K562 (cell line): ENCODE measurements around the gene NOD1. TPM values are rescaled to one million over a fixed set of nuclear protein-coding genes. Genes with fewer than 3 reads are reported as not detected.

Experiments used
- CBFB ChIP-seq: sonication (generic); formaldehyde crosslinking; IDR thresholded peaks from 2 replicates; pipeline ENCODE4 v1.4.0; 2020; ENCODE audit warnings: mild to moderate bottlenecking, missing genetic modification reagents
- CBX8 ChIP-seq: fragments of 200-600 bp; sonication (generic); IDR thresholded peaks from 2 replicates; pipeline ENCODE4 v1.6.1; 2012; ENCODE audit warnings: borderline replicate concordance, mixed run types, low read depth, mild to moderate bottlenecking, moderate library complexity, mixed read lengths, low read length, control low read depth, inconsistent platforms; ENCODE audit not compliant: poor library complexity, severe bottlenecking; ENCODE audit errors: extremely low read depth
- CCAR2 ChIP-seq: fragments of 200-400 bp; formaldehyde crosslinking; IDR thresholded peaks from 2 replicates; pipeline ENCODE4 v1.6.1; 2017; ENCODE audit warnings: mild to moderate bottlenecking, low read depth, low read length
- DNMT1 ChIP-seq: fragments of 450-650 bp; IDR thresholded peaks from 2 replicates; pipeline ENCODE4 v1.6.1; 2016; ENCODE audit warnings: antibody characterized with exemption, mild to moderate bottlenecking
- HNRNPUL1 ChIP-seq: fragments of 200-400 bp; formaldehyde crosslinking; IDR thresholded peaks from 2 replicates; pipeline ENCODE4 v1.6.1; 2017; ENCODE audit warnings: low read length
- JUND ChIP-seq, 2 experiments: IDR thresholded peaks; 2 replicates in 1 of 2; 3 replicates in 1 of 2; pipeline ENCODE4 v1.6.1; 2011; ENCODE audit warnings: borderline replicate concordance in 2 of 2, low read depth in 2 of 2, low read length in 2 of 2, improper control_type of control experiment in 1 of 2, missing biosample characterization in 1 of 2, missing genetic modification characterization in 1 of 2, missing genetic modification reagents in 1 of 2
- SMAD4 ChIP-seq: fragments of 250-450 bp; sonication (Bioruptor Pico); conservative IDR thresholded peaks from 2 replicates; pipeline ENCODE4 v1.8.0; 2021; ENCODE audit warnings: inconsistent platforms, mild to moderate bottlenecking, moderate library complexity
- SMC3 ChIP-seq: conservative IDR thresholded peaks from 2 replicates; pipeline ENCODE4 v1.6.1; 2011; ENCODE audit warnings: low read depth, low read length, improper control_type of control experiment; ENCODE audit not compliant: insufficient read depth
- SP2 ChIP-seq: IDR thresholded peaks from 2 replicates; pipeline ENCODE4 v1.6.1; 2011; ENCODE audit warnings: mild to moderate bottlenecking, low read depth, low read length, moderate library complexity; ENCODE audit not compliant: poor library complexity, severe bottlenecking; ENCODE audit errors: extremely low read depth
- UBTF ChIP-seq, 2 experiments: IDR thresholded peaks; 2 replicates each; pipeline ENCODE4 v1.6.1; 2012; ENCODE audit warnings: improper control_type of control experiment in 2 of 2, low read depth in 2 of 2, low read length in 2 of 2, borderline replicate concordance in 1 of 2
- USF1 ChIP-seq: sonication (generic); formaldehyde crosslinking; IDR thresholded peaks from 2 replicates; pipeline ENCODE4 v1.9.0; 2022; ENCODE audit warnings: mild to moderate bottlenecking, missing genetic modification reagents
- polyA plus RNA-seq, 8 experiments: library from polyadenylated mRNA; depleted of rRNA in 4 of 8; stranded (reverse) in 5 of 8; unstranded in 3 of 8; fragments of >200 nt; fragmentation: Nextera tagmentation in 2 of 8; fragmentation: Illumina TruSeq in 1 of 8; extraction: Ambion mirVana in 2 of 8; extraction: Trizol in 1 of 8; gene quantifications; 2 replicates each; pipeline versions ENCODE4 v1.2.1 to v1.2.3, GENCODE V29; 2011 to 2014; ENCODE audit warnings: inconsistent platforms in 1 of 8, missing spikeins in 1 of 8
- total RNA-seq, 7 experiments: library from RNA; depleted of rRNA in 6 of 7; stranded (reverse); fragments of >200 nt in 6 of 7; fragmentation: Illumina TruSeq in 2 of 7; extraction: Trizol in 2 of 7; gene quantifications; 2 replicates each; pipeline versions ENCODE4 v1.2.1 to v1.2.3, GENCODE V29; 2011 to 2021; ENCODE audit warnings: low replicate concordance in 1 of 7
- TF ChIP-seq, protein P1 (sequence below), 2 experiments: IDR thresholded peaks in 1 of 2; conservative IDR thresholded peaks in 1 of 2; 2 replicates each; pipeline ENCODE4 v1.6.1; 2016; ENCODE audit warnings: low read depth in 2 of 2, mild to moderate bottlenecking in 1 of 2, missing compliant biosample characterization in 1 of 2, missing genetic modification characterization in 1 of 2, moderate library complexity in 1 of 2
- TF ChIP-seq, protein P2 (sequence below), 2 experiments: fragments of 200-800 bp in 1 of 2; sonication (Bioruptor generic) in 1 of 2; sonication (generic) in 1 of 2; formaldehyde crosslinking in 1 of 2; IDR thresholded peaks in 1 of 2; conservative IDR thresholded peaks in 1 of 2; 2 replicates each; pipeline versions ENCODE4 v1.5.0 to v1.6.1; 2016 to 2020; ENCODE audit warnings: missing compliant biosample characterization in 1 of 2, missing genetic modification characterization in 1 of 2, missing genetic modification reagents in 1 of 2

Gene NOD1
- total and polyA plus RNA-seq, 9 of the 15 experiments (the other 6 are each of a cell fraction or from before 2014, with no cell fraction given): 0.34 to 7.1 (median 4.7) TPM

DNA sequence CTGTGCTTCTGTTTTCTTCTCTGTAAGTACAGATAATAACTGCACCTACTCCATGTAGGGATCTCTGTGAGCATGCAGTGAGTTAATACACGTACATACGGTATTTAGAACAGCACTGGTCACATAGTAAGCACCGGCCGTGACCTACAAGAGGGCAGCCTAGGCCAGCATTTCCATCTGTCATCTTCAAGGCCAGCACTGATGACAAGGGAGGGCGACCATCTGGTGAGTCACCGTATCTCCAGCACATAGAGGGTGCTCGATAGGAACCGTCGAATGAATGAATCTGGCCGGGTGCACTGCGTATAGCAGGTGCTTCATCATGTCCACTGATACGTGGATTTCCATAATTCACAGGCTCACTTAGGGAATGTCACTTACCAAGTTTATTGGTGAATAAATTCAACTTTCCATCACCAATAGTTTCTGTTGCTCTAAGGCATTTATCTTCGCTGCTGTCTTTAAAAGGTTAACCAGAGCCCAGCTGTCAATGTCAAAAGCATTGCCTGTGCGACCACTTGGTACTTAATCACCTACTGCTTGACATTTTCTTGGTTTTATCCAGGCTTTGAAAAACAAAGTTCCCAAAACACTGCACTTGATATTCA is 8.3 kb downstream of the NOD1 start (continued):
- TF ChIP-seq CBX8: no peak
- TF ChIP-seq, protein P1, sequence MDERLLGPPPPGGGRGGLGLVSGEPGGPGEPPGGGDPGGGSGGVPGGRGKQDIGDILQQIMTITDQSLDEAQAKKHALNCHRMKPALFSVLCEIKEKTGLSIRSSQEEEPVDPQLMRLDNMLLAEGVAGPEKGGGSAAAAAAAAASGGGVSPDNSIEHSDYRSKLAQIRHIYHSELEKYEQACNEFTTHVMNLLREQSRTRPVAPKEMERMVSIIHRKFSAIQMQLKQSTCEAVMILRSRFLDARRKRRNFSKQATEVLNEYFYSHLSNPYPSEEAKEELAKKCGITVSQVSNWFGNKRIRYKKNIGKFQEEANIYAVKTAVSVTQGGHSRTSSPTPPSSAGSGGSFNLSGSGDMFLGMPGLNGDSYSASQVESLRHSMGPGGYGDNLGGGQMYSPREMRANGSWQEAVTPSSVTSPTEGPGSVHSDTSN (CRISPR knock-in tag; IDR thresholded peaks at IDR 0.05; ENCODE audit: low read depth): no peak
- TF ChIP-seq, protein P1 (tag; conservative IDR thresholded peaks at IDR 0.05; ENCODE audit: low read depth): peak; percentile 95
- TF ChIP-seq JUND (IDR thresholded peaks at IDR 0.05; ENCODE audit: borderline replicate concordance, low read depth, low read length): peak; percentile 98
- peak; percentile 97 for TF ChIP-seq JUND (tag; IDR thresholded peaks at IDR 0.05; ENCODE audit: borderline replicate concordance, low read depth, low read length)
- 0 out of 2 replicates have a peak, but pooled peaks have one; percentile 8 for TF ChIP-seq SMC3
- TF ChIP-seq CCAR2: no peak
- no peak for TF ChIP-seq SP2
- TF ChIP-seq, protein P2, sequence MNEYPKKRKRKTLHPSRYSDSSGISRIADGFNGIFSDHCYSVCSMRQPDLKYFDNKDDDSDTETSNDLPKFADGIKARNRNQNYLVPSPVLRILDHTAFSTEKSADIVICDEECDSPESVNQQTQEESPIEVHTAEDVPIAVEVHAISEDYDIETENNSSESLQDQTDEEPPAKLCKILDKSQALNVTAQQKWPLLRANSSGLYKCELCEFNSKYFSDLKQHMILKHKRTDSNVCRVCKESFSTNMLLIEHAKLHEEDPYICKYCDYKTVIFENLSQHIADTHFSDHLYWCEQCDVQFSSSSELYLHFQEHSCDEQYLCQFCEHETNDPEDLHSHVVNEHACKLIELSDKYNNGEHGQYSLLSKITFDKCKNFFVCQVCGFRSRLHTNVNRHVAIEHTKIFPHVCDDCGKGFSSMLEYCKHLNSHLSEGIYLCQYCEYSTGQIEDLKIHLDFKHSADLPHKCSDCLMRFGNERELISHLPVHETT (CRISPR knock-in tag; conservative IDR thresholded peaks at IDR 0.05 in 1 of 2, IDR thresholded peaks at IDR 0.05 in 1 of 2): peak in 1 of 2 experiments; percentile 74; a peak in 2 of 4 replicates
- TF ChIP-seq CBFB (CRISPR knock-in tag): no peak
- no peak for TF ChIP-seq HNRNPUL1
- no peak for TF ChIP-seq USF1 (CRISPR knock-in tag)
- TF ChIP-seq DNMT1: no peak
- TF ChIP-seq UBTF (IDR thresholded peaks at IDR 0.05; ENCODE audit: borderline replicate concordance in 1 of 2, low read depth in 2 of 2, low read length in 2 of 2): no peak
- peak; percentile 23; the same call in 1 of the 2 replicates for TF ChIP-seq SMAD4 (CRISPR knock-in tag)
